Fibroblast of skin of left biceps (primary cell): Measurements from ENCODE around the gene FOXJ1.

Source experiments
- DNase-seq, 2 experiments: peaks; one replicate each; pipeline ENCODE4 v3.0.0-alpha.2; 2013; ENCODE audit warnings: low read depth in 2 of 2

FOXJ1 gene

GRCh38 chr17:76123749-76124581, 17.1 kb downstream of the FOXJ1 start:
- DNase-seq: no peak

GRCh38 chr17:76123191-76123499, 17.9 kb downstream of the FOXJ1 start:
- DNase-seq: no peak

GRCh38 chr17:76122431-76123190, 18.4 kb downstream of the FOXJ1 start:
- DNase-seq: no peak

- no peak for DNase-seq
Measured at GRCh38 chr17:76121932-76122430, 19.1 kb downstream of the FOXJ1 start.

GRCh38 chr17:76120658-76121008, 20.4 kb downstream of the FOXJ1 start:
- DNase-seq: no peak

GRCh38 chr17:76119409-76120371, 21.4 kb downstream of the FOXJ1 start:
- no peak for DNase-seq

GRCh38 chr17:76115138-76115754, 25.8 kb downstream of the FOXJ1 start:
- DNase-seq: no peak

- DNase-seq: peak; percentile 35 to 39
Measured at GRCh38 chr17:76111956-76112355, 29.1 kb downstream of the FOXJ1 start.

- DNase-seq: no peak
Measured at GRCh38 chr17:76107509-76107908, 33.5 kb downstream of the FOXJ1 start.

GRCh38 chr17:76106703-76107102, 34.3 kb downstream of the FOXJ1 start:
- peak; percentile 58 to 59 for DNase-seq

GRCh38 chr17:76104896-76105231, 36.2 kb downstream of the FOXJ1 start:
- no peak for DNase-seq

- no peak for DNase-seq
Measured at GRCh38 chr17:76104140-76104895, 36.7 kb downstream of the FOXJ1 start.

GRCh38 chr17:76103274-76104139, 37.5 kb downstream of the FOXJ1 start, which contains the start of gene EXOC7:
Gene EXOC7, minus strand, starts transcription at chr17:76103787. Its CDS starts 95 bp downstream, at chr17:76103692.
- DNase-seq: peak; percentile 70 to 80

GRCh38 chr17:76102944-76103273, 38.1 kb downstream of the FOXJ1 start:
- DNase-seq: no peak

GRCh38 chr17:76097716-76098295, 43.2 kb downstream of the FOXJ1 start:
- no peak for DNase-seq

- DNase-seq: no peak
Measured at GRCh38 chr17:76095943-76096342, 45.1 kb downstream of the FOXJ1 start.

GRCh38 chr17:76094046-76094445, 47.0 kb downstream of the FOXJ1 start:
- DNase-seq: no peak

GRCh38 chr17:76092526-76093413, 48.3 kb downstream of the FOXJ1 start:
- DNase-seq: no peak
